OCI-LY1 (cell line): ENCODE measurements around the gene STX8.

Source experiments
- H2AFZ ChIP-seq: fragments of 200-600 bp; sonication (generic), shearing (Covaris generic); 2 replicates; pipeline ENCODE4 v1.6.0; 2014; ENCODE audit warnings: antibody characterized with exemption, mild to moderate bottlenecking, low read length
- H3F3A ChIP-seq: fragments of 200-600 bp; sonication (generic), shearing (Covaris generic); 2 replicates; pipeline ENCODE4 v1.6.0; 2014; ENCODE audit warnings: mild to moderate bottlenecking, antibody characterized with exemption, low read length, moderate library complexity; ENCODE audit not compliant: insufficient read depth
- H3K27ac ChIP-seq: fragments of 200-600 bp; sonication (generic); 2 replicates; pipeline ENCODE4 v1.5.1; 2014; ENCODE audit warnings: low read length, mixed run types, mild to moderate bottlenecking, low read depth; ENCODE audit not compliant: poor library complexity, severe bottlenecking
- H3K27me3 ChIP-seq: fragments of 200-600 bp; sonication (generic); 2 replicates; pipeline ENCODE4 v1.6.0; 2014; ENCODE audit warnings: antibody characterized with exemption, mild to moderate bottlenecking, low read length, moderate library complexity; ENCODE audit not compliant: insufficient read depth
- H3K36me3 ChIP-seq: fragments of 200-600 bp; sonication (generic); 2 replicates; pipeline ENCODE4 v1.6.1; 2014; ENCODE audit warnings: mild to moderate bottlenecking, antibody characterized with exemption, low read length, moderate library complexity, mixed read lengths; ENCODE audit not compliant: insufficient read depth
- H3K4me1 ChIP-seq: fragments of 200-600 bp; sonication (generic); 2 replicates; pipeline ENCODE4 v1.5.1; 2014; ENCODE audit warnings: mild to moderate bottlenecking, low read length, moderate library complexity; ENCODE audit not compliant: insufficient read depth, severe bottlenecking
- H3K4me2 ChIP-seq: fragments of 200-600 bp; sonication (generic), shearing (Covaris generic); 2 replicates; pipeline ENCODE4 v1.6.1; 2014; ENCODE audit warnings: low read length
- H3K4me3 ChIP-seq: fragments of 200-600 bp; sonication (generic); 2 replicates; pipeline ENCODE4 v1.5.1; 2014; ENCODE audit warnings: low read length, low read depth, mild to moderate bottlenecking, mixed read lengths; ENCODE audit not compliant: poor library complexity, severe bottlenecking
- H3K79me2 ChIP-seq: fragments of 200-600 bp; shearing (Covaris generic); 2 replicates; pipeline ENCODE4 v1.6.1; 2016; ENCODE audit warnings: mixed run types, low read length, mixed read lengths; ENCODE audit not compliant: insufficient read depth
- H3K9ac ChIP-seq: fragments of 200-600 bp; sonication (generic), shearing (Covaris generic); 2 replicates; pipeline ENCODE4 v1.6.1; 2014; ENCODE audit warnings: mild to moderate bottlenecking, low read length, mixed read lengths
- H3K9me2 ChIP-seq: fragments of 200-600 bp; sonication (generic), shearing (Covaris generic); 2 replicates; pipeline ENCODE4 v1.6.1; 2014; ENCODE audit warnings: low read depth, mild to moderate bottlenecking, low read length, mixed read lengths
- H3K9me3 ChIP-seq: fragments of 200-600 bp; shearing (Covaris generic); 2 replicates; pipeline ENCODE4 v1.6.1; 2014; ENCODE audit warnings: low read length, mixed read lengths
- H4K20me1 ChIP-seq: fragments of 200-600 bp; sonication (generic), shearing (Covaris generic); 2 replicates; pipeline ENCODE4 v1.6.0; 2016; ENCODE audit warnings: mild to moderate bottlenecking, low read length; ENCODE audit not compliant: insufficient read depth
- CTCF ChIP-seq: fragments of 200-600 bp; sonication (generic), shearing (Covaris generic); IDR thresholded peaks from 2 replicates; pipeline ENCODE4 v1.5.1; 2017; ENCODE audit warnings: mild to moderate bottlenecking, antibody characterized with exemption, low read length, moderate library complexity, mixed read lengths
- EZH2 ChIP-seq: fragments of 200-600 bp; sonication (generic), shearing (Covaris generic); IDR thresholded peaks from 2 replicates; pipeline ENCODE4 v1.8.0; 2017; ENCODE audit warnings: borderline replicate concordance, mixed run types, mild to moderate bottlenecking, antibody characterized with exemption, low read length, moderate library complexity, mixed read lengths

STX8 gene

GRCh38 chr17:9213303-9213640, 362.3 kb downstream of the STX8 start:
- Histone ChIP-seq H3K9ac (no peak overlapping the region), H3K4me3 (no peak overlapping the region), H3K4me2 (no peak overlapping the region), H3F3A (no peaks in the 10 kb centered on the region), H3K9me2 (no peaks in the 10 kb centered on the region), H3K36me3 (no peaks in the 10 kb centered on the region; the same call in 1 of the 2 replicates), H2AFZ (no peak overlapping the region), H3K9me3 (peaks cover 10% of the 10 kb centered on the region), H3K27me3 (no peaks in the 10 kb centered on the region), H3K4me1 (no peaks in the 10 kb centered on the region), H3K27ac (no peak overlapping the region), H4K20me1 (no peaks in the 10 kb centered on the region), H3K79me2 (no peaks in the 10 kb centered on the region)
- TF ChIP-seq EZH2, result no peak
- TF ChIP-seq CTCF, result no peak

GRCh38 chr17:9212376-9213302, 363.0 kb downstream of the STX8 start:
- Histone ChIP-seq H3K79me2 (no peaks in the 10 kb centered on the region), H3K9ac (no peak overlapping the region), H3F3A (no peaks in the 10 kb centered on the region), H3K36me3 (no peaks in the 10 kb centered on the region; the same call in 1 of the 2 replicates), H3K9me3 (peaks cover 10% of the 10 kb centered on the region), H2AFZ (no peak overlapping the region), H3K4me2 (no peak overlapping the region), H3K9me2 (no peaks in the 10 kb centered on the region), H4K20me1 (no peaks in the 10 kb centered on the region), H3K4me3 (no peak overlapping the region), H3K27me3 (no peaks in the 10 kb centered on the region), H3K27ac (no peak overlapping the region), H3K4me1 (no peaks in the 10 kb centered on the region)
- TF ChIP-seq CTCF, result no peak
- TF ChIP-seq EZH2, result no peak

GRCh38 chr17:9211133-9211765, 364.4 kb downstream of the STX8 start:
- Histone ChIP-seq H3K4me1 (no peaks in the 10 kb centered on the region), H3K9ac (no peak overlapping the region), H3K4me3 (no peak overlapping the region), H3F3A (no peaks in the 10 kb centered on the region), H3K27me3 (no peaks in the 10 kb centered on the region), H4K20me1 (no peaks in the 10 kb centered on the region), H3K36me3 (no peaks in the 10 kb centered on the region; the same call in 1 of the 2 replicates), H2AFZ (no peak overlapping the region), H3K4me2 (no peak overlapping the region), H3K9me2 (no peaks in the 10 kb centered on the region), H3K27ac (no peak overlapping the region), H3K79me2 (no peaks in the 10 kb centered on the region), H3K9me3 (peaks cover 10% of the 10 kb centered on the region)
- TF ChIP-seq EZH2 (no peak), CTCF (no peak)
